GM21737 (cell line): ENCODE measurements around the gene NIT1.
A peak's percentile ranks its signal among the peaks of the same experiment; 100 is the strongest.

Source experiments
- ATAC-seq: cut with Tn5 transposase; IDR thresholded peaks from one replicate; pipeline ENCODE4 v1.9.1; 2021; ENCODE audit warnings: mild to moderate bottlenecking, moderate library complexity; ENCODE audit not compliant: unreplicated experiment

NIT1 gene

GRCh38 chr1:161117759-161118581, at the start of gene NIT1, which contains the start of gene PFDN2:
Gene NIT1 (plus strand): TSS chr1:161118105. CDS start chr1:161118177, 72 bp downstream.
Gene PFDN2 (minus strand): TSS chr1:161118037. CDS start chr1:161118026, 11 bp downstream.
- ATAC-seq: peak; percentile 76

- peak; percentile 51 for ATAC-seq
Measured at GRCh38 chr1:161068306-161069234, 49.3 kb upstream of the NIT1 start.

- peak; percentile 3 for ATAC-seq
Measured at GRCh38 chr1:161069241-161069640, 48.7 kb upstream of the NIT1 start.

- ATAC-seq: peak; percentile 81
Measured at GRCh38 chr1:161069731-161070270, 48.1 kb upstream of the NIT1 start, which contains the start of gene ARHGAP30. Gene ARHGAP30 (minus strand): TSS chr1:161069891. CDS start chr1:161069624, 267 bp downstream.

GRCh38 chr1:161070761-161071160, 47.1 kb upstream of the NIT1 start:
- no peak for ATAC-seq

GRCh38 chr1:161071886-161072371, 46.0 kb upstream of the NIT1 start:
- no peak for ATAC-seq

- ATAC-seq: no peak
Measured at GRCh38 chr1:161072751-161073449, 45.0 kb upstream of the NIT1 start.

GRCh38 chr1:161073474-161074121, 44.3 kb upstream of the NIT1 start:
- ATAC-seq: no peak

- ATAC-seq: no peak
Measured at GRCh38 chr1:161074676-161075368, 43.1 kb upstream of the NIT1 start.

GRCh38 chr1:161076410-161076809, 41.5 kb upstream of the NIT1 start:
- ATAC-seq: no peak

- no peak for ATAC-seq
Measured at GRCh38 chr1:161077426-161077825, 40.5 kb upstream of the NIT1 start.

- no peak for ATAC-seq
Measured at GRCh38 chr1:161079436-161080110, 38.3 kb upstream of the NIT1 start.

GRCh38 chr1:161080441-161081405, 37.2 kb upstream of the NIT1 start:
- no peak for ATAC-seq

- no peak for ATAC-seq
Measured at GRCh38 chr1:161081519-161081918, 36.4 kb upstream of the NIT1 start.

- ATAC-seq: no peak
Measured at GRCh38 chr1:161082483-161082882, 35.4 kb upstream of the NIT1 start.

- ATAC-seq: no peak
Measured at GRCh38 chr1:161082996-161083747, 34.7 kb upstream of the NIT1 start.
